GM21423 (cell line): ENCODE data around the gene TLX2.

ENCODE experiments used
- ATAC-seq: cut with Tn5 transposase; IDR thresholded peaks from one replicate; pipeline ENCODE4 v1.9.1; 2021; ENCODE audit warnings: mild to moderate bottlenecking, moderate library complexity; ENCODE audit not compliant: unreplicated experiment

TLX2 gene

DNA sequence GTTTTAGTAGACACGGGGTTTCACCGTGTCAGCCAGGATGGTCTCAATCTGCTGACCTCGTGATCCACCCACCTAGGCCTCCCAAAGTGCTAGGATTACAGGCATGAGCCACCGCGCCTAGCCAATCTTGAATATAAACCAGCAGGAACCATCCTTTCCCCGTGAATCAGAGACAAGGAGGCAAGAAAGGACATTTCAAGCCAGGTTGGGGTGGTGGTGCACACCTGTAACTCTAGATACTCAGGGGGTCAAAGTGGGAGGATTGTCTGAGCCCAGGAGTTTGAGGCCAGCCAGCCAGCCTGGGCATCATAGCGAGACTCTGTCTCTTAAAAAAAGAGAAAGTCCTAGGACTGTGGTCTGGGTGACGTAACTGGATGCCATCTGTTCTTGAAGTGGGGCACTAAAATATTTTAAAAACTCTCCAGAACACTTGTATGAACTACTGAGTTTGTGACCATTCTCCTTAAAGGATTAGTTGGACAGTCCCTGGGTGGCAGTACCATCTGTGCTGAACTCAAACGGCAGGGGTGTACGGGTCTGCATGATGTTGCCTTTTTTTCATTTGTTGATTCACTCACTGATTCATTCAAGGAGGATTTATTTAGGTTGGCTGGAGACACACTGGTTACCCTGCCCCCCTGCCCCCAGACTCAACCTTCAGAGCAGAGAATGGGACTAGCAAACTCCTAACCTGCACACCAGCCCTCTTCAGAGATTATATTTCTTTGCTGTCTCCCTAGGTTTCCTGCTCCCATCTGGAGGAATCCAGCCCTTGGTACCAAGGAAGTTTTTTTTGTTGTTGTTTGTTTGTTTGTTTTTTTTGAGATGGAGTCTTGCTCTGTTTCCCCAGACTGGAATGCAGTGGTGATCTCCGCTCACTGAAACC lies 2.9 kb upstream of the TLX2 start:
- ATAC-seq, result no peak

DNA sequence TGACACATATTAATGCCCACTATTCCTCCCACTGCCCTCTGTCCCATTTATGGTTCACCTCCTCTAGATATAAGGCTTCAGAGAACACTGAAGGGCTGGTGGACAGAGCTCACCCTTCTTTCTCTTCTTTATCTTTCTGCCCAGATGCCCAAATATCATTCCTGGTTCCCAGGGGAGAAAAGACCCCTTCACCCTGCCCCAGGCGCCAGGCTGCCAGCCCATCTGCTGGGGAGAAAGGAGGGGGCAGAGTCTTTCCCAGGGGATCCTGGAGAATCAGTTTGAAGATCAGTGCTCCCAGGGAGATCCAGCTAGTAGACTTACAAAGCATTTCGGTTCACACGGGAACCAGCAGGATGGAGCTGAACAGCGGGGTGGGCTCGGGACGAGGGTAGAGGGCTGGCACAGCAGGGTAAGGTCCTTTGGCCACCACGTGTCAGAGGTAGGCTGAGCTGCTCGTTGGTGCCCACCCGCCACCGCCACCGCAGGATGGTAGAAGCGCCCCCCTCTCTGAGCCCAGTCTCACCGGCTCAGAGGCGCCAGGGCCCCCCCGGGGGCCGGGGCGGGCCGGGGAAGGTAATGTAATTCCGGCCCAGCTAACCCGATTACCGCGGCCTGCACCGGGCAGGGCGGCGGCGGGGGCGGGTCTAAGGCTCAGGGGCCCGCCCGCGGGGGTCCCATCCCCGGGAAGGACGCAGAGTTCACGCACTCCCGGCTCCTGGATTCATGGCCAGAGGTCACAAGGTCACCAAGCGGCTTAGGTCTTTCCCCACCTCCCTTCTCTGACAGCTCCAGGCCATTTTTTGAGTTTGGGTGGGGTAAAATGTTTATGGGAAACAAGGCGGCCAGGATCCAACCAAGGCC lies 1.3 kb upstream of the TLX2 start:
- no peak for ATAC-seq

- no peak for ATAC-seq
Measured at GRCh38 chr2:74513605-74514367, 464 bp upstream of the TLX2 start.

- ATAC-seq, result no peak
Measured at GRCh38 chr2:74515271-74515980, 1.2 kb downstream of the TLX2 start.

- ATAC-seq, result peak; percentile 63
Measured at GRCh38 chr2:74515981-74516633, 1.9 kb downstream of the TLX2 start.

DNA sequence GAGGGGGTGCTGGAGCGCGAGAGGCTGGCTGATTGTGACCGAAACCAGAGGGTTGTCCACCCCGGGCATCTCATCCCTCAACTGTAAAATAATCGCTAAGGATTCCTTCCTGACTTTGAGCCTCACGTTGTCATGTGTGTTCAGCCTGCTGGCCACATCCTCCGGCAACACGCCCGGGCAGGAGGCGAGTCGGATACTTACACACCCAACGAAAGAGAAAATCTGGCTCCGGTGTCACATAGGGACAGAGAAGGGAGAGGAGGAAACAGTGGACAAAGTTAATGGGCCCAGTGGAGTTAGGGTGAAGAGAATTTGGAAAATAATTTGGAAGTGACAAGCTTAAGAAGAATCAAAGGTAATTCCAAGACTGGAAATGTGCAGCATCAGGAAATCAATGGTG lies 2.4 kb downstream of the TLX2 start:
- no peak for ATAC-seq

DNA sequence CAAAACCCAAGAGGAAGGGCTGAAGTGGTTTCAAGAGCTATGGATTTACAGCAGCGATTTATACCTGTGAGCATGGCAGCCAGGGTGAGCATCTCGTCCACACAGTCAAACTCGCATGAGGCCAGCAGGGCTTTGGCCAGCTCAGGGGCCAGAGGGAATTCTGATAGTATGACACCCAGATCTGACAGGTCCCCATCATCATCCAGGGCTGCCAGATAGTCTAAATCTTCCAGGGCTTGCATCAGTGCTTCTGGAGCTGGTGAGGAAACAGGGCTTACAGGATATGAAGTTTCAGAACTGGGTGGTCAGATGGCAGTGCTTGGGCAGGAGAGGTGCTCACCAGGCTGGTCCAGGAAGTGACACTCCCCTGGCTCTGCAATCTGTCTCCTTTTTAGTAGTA lies 8.3 kb downstream of the TLX2 start:
- no peak for ATAC-seq

- no peak for ATAC-seq
Measured at GRCh38 chr2:74524005-74524404, 9.8 kb downstream of the TLX2 start.

DNA sequence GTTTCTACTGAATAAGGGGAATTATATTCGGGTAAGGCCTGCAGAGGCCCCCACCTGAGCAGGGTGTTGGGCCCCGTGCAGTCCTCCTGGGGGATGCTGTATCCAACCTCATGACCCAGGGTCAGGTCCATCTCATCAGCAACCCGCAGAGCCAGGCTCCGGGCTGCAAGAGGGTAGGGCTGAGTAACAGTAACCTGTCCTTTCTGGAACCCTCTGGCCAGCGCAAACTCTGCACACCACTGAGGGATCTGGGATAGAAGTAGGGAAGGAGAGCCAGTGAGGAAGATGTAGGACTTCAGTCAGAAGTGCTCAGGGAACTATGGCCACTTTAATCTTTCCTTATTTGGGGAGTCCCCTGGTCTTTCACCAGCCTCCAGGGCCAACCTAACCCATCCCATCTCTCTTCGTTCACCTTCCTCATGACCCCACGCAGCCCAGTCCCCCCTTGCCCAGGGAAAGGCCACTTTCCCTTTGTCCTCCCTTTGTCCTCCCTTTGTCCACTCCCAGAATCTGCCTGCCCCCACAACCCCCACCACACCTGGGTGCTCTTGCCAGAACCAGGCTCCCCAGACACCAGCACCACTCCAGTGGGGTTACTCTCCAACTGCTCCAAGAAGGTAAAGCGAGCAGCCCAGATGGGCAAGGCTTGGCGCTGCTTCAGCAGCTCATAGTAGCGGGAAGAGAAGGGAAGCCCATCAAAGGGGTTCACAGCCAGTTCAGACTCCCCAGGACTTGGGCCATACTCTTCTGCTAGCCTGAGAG lies 10.9 kb downstream of the TLX2 start:
- ATAC-seq, result no peak

DNA sequence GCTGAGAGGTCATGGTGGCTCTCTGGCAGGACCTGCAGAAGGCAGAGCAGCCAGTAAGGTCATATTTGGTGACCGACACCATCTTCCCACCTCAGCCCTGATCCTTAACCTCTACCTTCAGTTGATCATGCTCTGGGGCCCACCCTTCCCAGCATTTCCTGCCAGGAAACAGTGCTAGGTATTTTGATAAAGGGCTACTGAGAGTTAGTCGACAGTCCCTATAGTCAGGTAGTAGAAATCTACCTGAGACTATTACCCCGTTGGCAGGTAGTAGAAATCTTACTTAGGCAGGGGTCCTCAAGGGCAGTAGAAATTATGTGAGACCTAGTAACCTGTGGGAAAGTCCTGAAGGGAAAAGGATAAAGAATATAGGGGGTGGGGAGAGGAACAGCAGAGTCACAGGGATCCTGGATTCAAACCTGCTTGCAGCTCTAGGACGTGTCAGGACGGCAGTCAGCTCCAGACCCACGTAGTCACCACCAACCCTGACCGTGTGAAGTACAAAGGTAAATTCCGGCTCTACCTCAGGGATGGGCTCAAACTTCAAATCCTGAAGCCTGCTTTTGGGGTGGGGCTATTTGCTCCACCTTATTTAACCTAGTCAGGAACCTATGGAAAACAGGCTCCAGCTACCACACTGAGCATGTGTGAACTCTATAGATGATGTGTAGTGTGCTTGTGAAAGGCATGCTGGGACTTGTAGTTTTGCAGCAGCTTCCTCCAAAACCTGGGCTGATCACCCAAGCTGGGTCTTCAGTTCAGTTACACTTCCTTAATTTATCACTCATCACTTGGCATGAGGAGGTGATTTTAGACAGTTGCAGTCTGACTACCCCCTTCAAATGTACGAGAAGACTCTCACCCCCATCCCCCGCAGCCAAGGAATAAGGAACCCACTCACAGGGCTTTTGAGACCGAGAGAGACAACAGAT lies 11.7 kb downstream of the TLX2 start, which contains the start of gene DQX1:
DQX1 (minus strand) TSS at position 515 of the 932 bp plus-strand sequence; CDS start at position 13, 502 bp downstream.
- ATAC-seq, result no peak

DNA sequence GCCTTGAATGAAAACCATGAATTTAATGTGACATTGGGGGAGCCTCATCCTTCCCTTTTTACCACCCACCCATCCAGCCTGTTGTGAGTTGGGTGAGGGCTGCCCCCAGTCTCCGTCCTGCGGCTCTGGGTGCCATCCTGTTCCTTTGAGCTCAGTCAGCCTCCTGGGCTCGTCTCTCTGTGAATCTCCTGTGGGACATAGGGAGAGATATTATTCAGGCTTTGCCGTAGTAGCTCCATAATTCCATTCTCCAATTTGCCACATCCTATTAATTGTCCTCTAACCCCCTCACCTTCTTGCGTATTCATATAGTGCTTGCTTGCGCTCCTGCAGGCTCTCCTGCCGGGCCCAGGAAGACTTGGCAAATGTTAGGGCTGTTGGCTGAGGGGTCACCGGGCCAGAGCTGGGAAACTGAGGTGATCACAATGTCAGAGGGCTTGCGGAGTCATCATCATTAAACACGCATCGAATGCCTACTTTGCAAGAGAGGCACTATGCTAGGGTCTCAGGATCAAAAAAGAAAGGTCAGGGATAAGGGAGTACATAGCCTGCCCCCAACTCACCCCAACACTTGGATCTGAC lies 12.5 kb downstream of the TLX2 start:
- ATAC-seq, result no peak

GRCh38 chr2:74527741-74528140 lies 13.5 kb downstream of the TLX2 start:
- ATAC-seq, result no peak

- ATAC-seq, result peak; percentile 8
Measured at GRCh38 chr2:74528600-74529356, 14.5 kb downstream of the TLX2 start.

- peak; percentile 80 for ATAC-seq
Measured at GRCh38 chr2:74529357-74530238, 15.3 kb downstream of the TLX2 start, which contains the start of the genes AUP1 and HTRA2. AUP1 (minus strand) TSS chr2:74529706; CDS start chr2:74529629, 77 bp downstream. HTRA2 (plus strand) TSS chr2:74529933; CDS start chr2:74530007, 74 bp downstream.

DNA sequence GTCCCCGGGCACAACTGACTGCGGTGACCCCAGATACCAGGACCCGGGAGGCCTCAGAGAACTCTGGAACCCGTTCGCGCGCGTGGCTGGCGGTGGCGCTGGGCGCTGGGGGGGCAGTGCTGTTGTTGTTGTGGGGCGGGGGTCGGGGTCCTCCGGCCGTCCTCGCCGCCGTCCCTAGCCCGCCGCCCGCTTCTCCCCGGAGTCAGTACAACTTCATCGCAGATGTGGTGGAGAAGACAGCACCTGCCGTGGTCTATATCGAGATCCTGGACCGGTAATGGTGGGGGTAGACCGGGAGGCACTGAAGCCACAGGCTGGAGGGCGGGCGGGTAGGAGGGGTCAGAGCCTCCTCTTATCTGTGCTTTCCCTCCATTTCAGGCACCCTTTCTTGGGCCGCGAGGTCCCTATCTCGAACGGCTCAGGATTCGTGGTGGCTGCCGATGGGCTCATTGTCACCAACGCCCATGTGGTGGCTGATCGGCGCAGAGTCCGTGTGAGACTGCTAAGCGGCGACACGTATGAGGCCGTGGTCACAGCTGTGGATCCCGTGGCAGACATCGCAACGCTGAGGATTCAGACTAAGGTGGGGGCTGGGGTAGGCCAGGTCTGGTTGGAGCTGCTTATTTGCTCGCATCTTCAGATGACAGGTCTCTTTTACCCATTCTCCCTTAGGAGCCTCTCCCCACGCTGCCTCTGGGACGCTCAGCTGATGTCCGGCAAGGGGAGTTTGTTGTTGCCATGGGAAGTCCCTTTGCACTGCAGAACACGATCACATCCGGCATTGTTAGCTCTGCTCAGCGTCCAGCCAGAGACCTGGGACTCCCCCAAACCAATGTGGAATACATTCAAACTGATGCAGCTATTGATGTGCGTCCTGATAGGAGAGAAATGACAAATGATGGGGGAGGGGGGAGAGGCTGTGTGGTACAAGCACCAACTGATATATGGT lies 16.3 kb downstream of the TLX2 start:
- ATAC-seq, result peak; percentile 30
